Measurements from ENCODE around the gene MDM4.

- TF ChIP-seq CTCF (conservative IDR thresholded peaks at IDR 0.05 in 1 of 2, IDR thresholded peaks at IDR 0.05 in 1 of 2; ENCODE audit: low read depth in 1 of 2, low read length in 2 of 2), result no peak
- TF ChIP-seq EZH2 (IDR thresholded peaks at IDR 0.05; ENCODE audit: low read length, missing control alignments), result no peak
Measured at GRCh38 chr1:204523605-204524215, 7.5 kb downstream of the MDM4 start.

Data from fibroblast of lung (primary cell).